Panc1 (cell line): Measurements from ENCODE around the gene ATP1B2.

ENCODE experiments used
- POLR2AphosphoS5 ChIP-seq: IDR thresholded peaks from 2 replicates; pipeline ENCODE4 v1.6.1; 2012; ENCODE audit warnings: mild to moderate bottlenecking, low read depth, low read length, moderate library complexity
- SIN3A ChIP-seq: IDR thresholded peaks from 2 replicates; pipeline ENCODE4 v1.6.1; 2012; ENCODE audit warnings: low read depth, mild to moderate bottlenecking, low read length, moderate library complexity, borderline replicate concordance; ENCODE audit not compliant: insufficient read depth
- TCF7L2 ChIP-seq: IDR thresholded peaks from 2 replicates; pipeline ENCODE4 v1.6.1; 2011; ENCODE audit warnings: mild to moderate bottlenecking, low read depth, low read length, inconsistent platforms
- TF ChIP-seq, protein P1 (sequence below): fragments of 450-650 bp; IDR thresholded peaks from 2 replicates; pipeline ENCODE4 v1.5.1; 2017; ENCODE audit warnings: mild to moderate bottlenecking
- TF ChIP-seq, protein P2 (sequence below), 2 experiments: IDR thresholded peaks; 2 replicates each; pipeline ENCODE4 v1.6.1; 2011 to 2012; ENCODE audit warnings: low read depth in 2 of 2, control low read depth in 1 of 2, low read length in 1 of 2, mild to moderate bottlenecking in 1 of 2, moderate library complexity in 1 of 2; ENCODE audit not compliant: insufficient read depth in 1 of 2

GRCh38 chr17:7634384-7634783 is 16.3 kb upstream of the ATP1B2 start:
- no peak for TF ChIP-seq POLR2AphosphoS5
- TF ChIP-seq, protein P1, sequence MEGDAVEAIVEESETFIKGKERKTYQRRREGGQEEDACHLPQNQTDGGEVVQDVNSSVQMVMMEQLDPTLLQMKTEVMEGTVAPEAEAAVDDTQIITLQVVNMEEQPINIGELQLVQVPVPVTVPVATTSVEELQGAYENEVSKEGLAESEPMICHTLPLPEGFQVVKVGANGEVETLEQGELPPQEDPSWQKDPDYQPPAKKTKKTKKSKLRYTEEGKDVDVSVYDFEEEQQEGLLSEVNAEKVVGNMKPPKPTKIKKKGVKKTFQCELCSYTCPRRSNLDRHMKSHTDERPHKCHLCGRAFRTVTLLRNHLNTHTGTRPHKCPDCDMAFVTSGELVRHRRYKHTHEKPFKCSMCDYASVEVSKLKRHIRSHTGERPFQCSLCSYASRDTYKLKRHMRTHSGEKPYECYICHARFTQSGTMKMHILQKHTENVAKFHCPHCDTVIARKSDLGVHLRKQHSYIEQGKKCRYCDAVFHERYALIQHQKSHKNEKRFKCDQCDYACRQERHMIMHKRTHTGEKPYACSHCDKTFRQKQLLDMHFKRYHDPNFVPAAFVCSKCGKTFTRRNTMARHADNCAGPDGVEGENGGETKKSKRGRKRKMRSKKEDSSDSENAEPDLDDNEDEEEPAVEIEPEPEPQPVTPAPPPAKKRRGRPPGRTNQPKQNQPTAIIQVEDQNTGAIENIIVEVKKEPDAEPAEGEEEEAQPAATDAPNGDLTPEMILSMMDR: no peak; the same call in 1 of the 2 replicates
- no peak for TF ChIP-seq TCF7L2
- TF ChIP-seq, protein P2, sequence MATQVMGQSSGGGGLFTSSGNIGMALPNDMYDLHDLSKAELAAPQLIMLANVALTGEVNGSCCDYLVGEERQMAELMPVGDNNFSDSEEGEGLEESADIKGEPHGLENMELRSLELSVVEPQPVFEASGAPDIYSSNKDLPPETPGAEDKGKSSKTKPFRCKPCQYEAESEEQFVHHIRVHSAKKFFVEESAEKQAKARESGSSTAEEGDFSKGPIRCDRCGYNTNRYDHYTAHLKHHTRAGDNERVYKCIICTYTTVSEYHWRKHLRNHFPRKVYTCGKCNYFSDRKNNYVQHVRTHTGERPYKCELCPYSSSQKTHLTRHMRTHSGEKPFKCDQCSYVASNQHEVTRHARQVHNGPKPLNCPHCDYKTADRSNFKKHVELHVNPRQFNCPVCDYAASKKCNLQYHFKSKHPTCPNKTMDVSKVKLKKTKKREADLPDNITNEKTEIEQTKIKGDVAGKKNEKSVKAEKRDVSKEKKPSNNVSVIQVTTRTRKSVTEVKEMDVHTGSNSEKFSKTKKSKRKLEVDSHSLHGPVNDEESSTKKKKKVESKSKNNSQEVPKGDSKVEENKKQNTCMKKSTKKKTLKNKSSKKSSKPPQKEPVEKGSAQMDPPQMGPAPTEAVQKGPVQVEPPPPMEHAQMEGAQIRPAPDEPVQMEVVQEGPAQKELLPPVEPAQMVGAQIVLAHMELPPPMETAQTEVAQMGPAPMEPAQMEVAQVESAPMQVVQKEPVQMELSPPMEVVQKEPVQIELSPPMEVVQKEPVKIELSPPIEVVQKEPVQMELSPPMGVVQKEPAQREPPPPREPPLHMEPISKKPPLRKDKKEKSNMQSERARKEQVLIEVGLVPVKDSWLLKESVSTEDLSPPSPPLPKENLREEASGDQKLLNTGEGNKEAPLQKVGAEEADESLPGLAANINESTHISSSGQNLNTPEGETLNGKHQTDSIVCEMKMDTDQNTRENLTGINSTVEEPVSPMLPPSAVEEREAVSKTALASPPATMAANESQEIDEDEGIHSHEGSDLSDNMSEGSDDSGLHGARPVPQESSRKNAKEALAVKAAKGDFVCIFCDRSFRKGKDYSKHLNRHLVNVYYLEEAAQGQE (IDR thresholded peaks at IDR 0.05; ENCODE audit: insufficient read depth in 1 of 2, low read depth in 2 of 2, low read length in 1 of 2): no peak
- no peak for TF ChIP-seq SIN3A
